RWPE2 (cell line): ENCODE data around the gene WNK1.
A peak's percentile ranks its signal among the peaks of the same experiment; 100 is the strongest.

Experiments
- ATAC-seq: fragments of 200-7000 bp; cut with Tn5 transposase; 3 replicates; pipeline ENCODE4 v1.9.1; 2021; ENCODE audit warnings: low read depth
- DNase-seq: peaks from one replicate; pipeline ENCODE4 v3.0.0-alpha.2; 2020; ENCODE audit warnings: low spot score
- H3K27ac ChIP-seq: fragments of 450-650 bp; 2 replicates; pipeline ENCODE4 v1.5.1; 2017; ENCODE audit warnings: mild to moderate bottlenecking; ENCODE audit not compliant: poor library complexity, severe bottlenecking
- H3K27me3 ChIP-seq: fragments of 250-450 bp; sonication (Bioruptor Pico); 2 replicates; pipeline ENCODE4 v1.5.1; 2021; ENCODE audit warnings: mild to moderate bottlenecking, moderate library complexity; ENCODE audit not compliant: insufficient read depth, poor library complexity, severe bottlenecking
- H3K36me3 ChIP-seq: fragments of 250-450 bp; sonication (Bioruptor Pico); 2 replicates; pipeline ENCODE4 v1.5.1; 2020; ENCODE audit warnings: low read depth, mild to moderate bottlenecking, moderate library complexity
- H3K4me1 ChIP-seq: fragments of 250-450 bp; sonication (Bioruptor Pico); 2 replicates; pipeline ENCODE4 v1.5.1; 2021; ENCODE audit warnings: mild to moderate bottlenecking, moderate library complexity; ENCODE audit not compliant: insufficient read depth, poor library complexity, severe bottlenecking
- H3K4me3 ChIP-seq: fragments of 250-450 bp; sonication (Bioruptor Pico); 2 replicates; pipeline ENCODE4 v1.5.1; 2021; ENCODE audit warnings: mild to moderate bottlenecking, moderate library complexity; ENCODE audit not compliant: severe bottlenecking
- H3K9me3 ChIP-seq: fragments of 250-450 bp; sonication (Bioruptor Pico); 2 replicates; pipeline ENCODE4 v1.5.1; 2021; ENCODE audit warnings: mild to moderate bottlenecking, moderate library complexity; ENCODE audit not compliant: severe bottlenecking
- TF ChIP-seq, protein P1 (sequence below): fragments of 450-650 bp; IDR thresholded peaks from one replicate; pipeline ENCODE4 v1.5.1; 2017; ENCODE audit warnings: mild to moderate bottlenecking, moderate library complexity; ENCODE audit not compliant: poor library complexity, severe bottlenecking

Gene WNK1

DNA sequence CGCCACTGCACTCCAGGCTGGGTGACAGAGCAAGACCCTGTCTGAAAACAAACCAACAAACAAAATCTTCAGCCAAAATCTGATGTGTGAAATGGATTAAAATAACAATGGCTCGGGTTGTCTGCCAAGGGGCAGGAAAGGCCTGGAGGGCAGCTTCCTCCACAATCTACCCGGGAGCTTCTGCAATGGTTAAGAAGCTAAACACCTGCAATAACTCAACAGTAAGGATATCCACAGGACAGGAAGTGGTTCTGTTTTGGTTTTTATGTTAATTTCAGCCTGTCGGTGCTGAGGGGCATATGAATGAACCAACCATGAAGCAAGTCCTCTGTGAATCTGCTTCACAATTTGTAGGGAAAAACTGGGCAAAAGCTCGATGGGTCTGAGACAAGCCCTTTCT lies 162.7 kb downstream of the WNK1 start:
- Histone ChIP-seq H3K27me3 (no peaks in the 10 kb centered on the region), H3K4me1 (peaks cover 23% of the 10 kb centered on the region), H3K9me3 (no peaks in the 10 kb centered on the region), H3K4me3 (no peak overlapping the region), H3K36me3 (peaks cover 97% of the 10 kb centered on the region), H3K27ac (peak overlapping the region; percentile 91)
- TF ChIP-seq, protein P1, sequence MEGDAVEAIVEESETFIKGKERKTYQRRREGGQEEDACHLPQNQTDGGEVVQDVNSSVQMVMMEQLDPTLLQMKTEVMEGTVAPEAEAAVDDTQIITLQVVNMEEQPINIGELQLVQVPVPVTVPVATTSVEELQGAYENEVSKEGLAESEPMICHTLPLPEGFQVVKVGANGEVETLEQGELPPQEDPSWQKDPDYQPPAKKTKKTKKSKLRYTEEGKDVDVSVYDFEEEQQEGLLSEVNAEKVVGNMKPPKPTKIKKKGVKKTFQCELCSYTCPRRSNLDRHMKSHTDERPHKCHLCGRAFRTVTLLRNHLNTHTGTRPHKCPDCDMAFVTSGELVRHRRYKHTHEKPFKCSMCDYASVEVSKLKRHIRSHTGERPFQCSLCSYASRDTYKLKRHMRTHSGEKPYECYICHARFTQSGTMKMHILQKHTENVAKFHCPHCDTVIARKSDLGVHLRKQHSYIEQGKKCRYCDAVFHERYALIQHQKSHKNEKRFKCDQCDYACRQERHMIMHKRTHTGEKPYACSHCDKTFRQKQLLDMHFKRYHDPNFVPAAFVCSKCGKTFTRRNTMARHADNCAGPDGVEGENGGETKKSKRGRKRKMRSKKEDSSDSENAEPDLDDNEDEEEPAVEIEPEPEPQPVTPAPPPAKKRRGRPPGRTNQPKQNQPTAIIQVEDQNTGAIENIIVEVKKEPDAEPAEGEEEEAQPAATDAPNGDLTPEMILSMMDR = no peak
- DNase-seq = no peak
- no peak for ATAC-seq

DNA sequence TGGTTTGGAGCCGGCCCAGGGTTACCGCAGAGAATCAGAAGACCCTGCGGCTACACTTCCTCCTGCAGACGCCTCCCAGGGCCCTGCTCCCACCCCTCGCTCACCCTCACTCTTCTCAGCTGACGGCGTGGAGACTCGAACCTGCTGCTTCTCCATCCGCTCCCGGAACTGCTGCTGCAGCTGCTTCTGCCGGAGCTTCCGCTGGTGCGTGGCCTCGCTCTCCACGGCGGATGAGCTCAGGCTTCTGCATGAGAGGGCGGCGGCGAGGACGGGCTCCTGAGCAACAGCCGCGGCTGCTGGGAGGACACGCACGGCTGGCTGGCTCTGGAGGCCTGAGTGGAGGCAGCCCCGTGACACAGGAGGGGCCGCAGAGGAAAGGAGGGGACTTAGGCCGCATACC lies 163.9 kb downstream of the WNK1 start:
- Histone ChIP-seq H3K4me1 (peaks cover 23% of the 10 kb centered on the region), H3K27me3 (no peaks in the 10 kb centered on the region), H3K4me3 (no peak overlapping the region), H3K36me3 (peaks cover 97% of the 10 kb centered on the region), H3K9me3 (no peaks in the 10 kb centered on the region), H3K27ac (no peak overlapping the region)
- ATAC-seq (no peak), DNase-seq (no peak)
- TF ChIP-seq, protein P1 = no peak

DNA sequence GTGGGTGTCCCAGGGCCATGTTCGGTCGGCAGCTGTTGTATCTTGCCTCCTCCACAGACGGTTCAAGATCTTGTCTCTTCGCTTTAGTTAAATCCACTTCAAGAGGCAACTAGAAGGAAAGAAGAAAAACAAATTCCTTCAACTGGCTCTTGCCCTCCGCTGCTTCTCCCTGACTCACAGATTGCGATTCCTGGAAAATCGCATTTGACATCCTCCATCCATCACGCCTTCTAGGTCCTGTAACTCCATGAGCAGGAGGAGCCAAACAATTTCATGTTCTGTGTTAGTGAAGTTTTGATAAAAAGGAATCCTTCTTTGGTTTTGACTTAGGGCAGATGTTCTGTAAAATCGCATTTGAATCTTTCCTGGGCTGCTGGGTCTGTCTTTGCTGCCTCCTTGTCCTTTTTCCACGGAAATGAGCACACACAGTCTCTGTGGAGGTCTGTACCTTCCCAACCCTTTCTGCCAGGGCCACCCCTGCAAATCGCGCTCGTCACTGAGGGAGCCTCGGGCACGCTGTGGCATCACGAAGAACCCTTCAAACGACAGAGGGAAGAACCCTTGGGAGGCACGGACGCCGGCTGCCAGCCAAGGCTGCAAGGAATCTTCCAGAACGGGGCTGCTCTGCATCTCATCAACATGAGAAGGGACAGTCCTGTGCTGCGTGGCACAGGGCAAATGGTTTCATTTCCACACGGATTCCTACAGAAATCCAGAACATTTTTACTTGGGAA lies 164.5 kb downstream of the WNK1 start:
- no peak for ATAC-seq
- TF ChIP-seq, protein P1 = no peak
- peaks cover 97% of the 10 kb centered on the region for H3K36me3 ChIP-seq
- peaks cover 23% of the 10 kb centered on the region for H3K4me1 ChIP-seq
- no peaks in the 10 kb centered on the region for H3K27me3 ChIP-seq
- no peaks in the 10 kb centered on the region for H3K9me3 ChIP-seq
- no peak for DNase-seq
- H3K27ac ChIP-seq = no peak overlapping the region
- no peak overlapping the region for H3K4me3 ChIP-seq

DNA sequence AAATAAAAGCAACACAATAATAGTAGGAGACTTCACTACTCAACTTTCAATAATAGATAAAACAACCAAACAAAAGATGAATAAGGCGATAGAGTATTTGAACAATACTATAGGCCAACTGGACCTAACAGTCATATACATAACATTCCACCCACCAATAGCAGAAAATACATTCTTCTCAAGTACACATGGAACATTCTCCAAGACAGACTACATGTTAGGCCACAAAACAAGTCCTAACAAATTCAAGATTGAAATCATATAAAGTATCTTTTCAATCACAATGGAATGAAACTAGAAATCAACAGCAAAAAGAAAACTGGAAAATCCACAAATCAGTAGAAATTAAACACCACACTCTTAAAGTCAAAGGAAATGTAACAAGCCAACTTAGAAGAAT lies 168.3 kb downstream of the WNK1 start:
- no peak for ATAC-seq
- Histone ChIP-seq H3K27me3 (no peaks in the 10 kb centered on the region), H3K36me3 (peaks cover 94% of the 10 kb centered on the region), H3K4me1 (no peaks in the 10 kb centered on the region), H3K9me3 (no peaks in the 10 kb centered on the region), H3K4me3 (no peak overlapping the region), H3K27ac (peak overlapping the region; percentile 7)
- TF ChIP-seq, protein P1 = no peak
- no peak for DNase-seq

DNA sequence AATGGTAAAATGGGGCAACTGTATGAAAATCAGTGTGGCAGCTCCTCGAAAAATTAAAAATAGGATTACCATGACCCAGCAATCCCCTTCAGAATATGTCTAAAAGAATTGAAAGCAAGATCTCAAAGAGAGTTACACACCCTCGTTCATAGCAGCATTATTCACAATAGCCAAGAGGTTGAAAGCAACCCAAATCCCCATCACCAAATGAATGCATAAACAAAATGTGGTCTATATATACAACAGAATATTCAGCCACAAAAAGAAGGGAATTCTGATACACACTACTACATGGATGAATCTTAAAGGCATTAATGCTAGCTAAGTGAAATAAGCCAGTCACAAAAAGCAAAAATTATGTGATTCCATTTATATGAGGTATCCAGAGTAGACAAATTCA lies 169.9 kb downstream of the WNK1 start:
- Histone ChIP-seq H3K27ac (no peak overlapping the region), H3K4me1 (no peaks in the 10 kb centered on the region), H3K36me3 (peaks cover 94% of the 10 kb centered on the region), H3K4me3 (no peak overlapping the region), H3K27me3 (no peaks in the 10 kb centered on the region), H3K9me3 (no peaks in the 10 kb centered on the region)
- TF ChIP-seq, protein P1 = no peak
- no peak for ATAC-seq
- no peak for DNase-seq
